ENCODE results near the gene USP44. TPM values are rescaled to one million over a fixed set of nuclear protein-coding genes. Genes with fewer than 3 reads are reported as not detected.

Gene USP44
- total RNA-seq, 1 experiment from 2014 or later, result 0.11 TPM

- Histone ChIP-seq H3K9me2 (replicated peaks; ENCODE audit: insufficient read depth, low read length) (no peaks in the 10 kb centered on the region), H3K27ac (ENCODE audit: low read length) (peak overlapping the region; percentile 63; the same call in 1 of the 2 replicates), H3K4me1 (ENCODE audit: low read length) (peaks cover 58% of the 10 kb centered on the region), H3K9ac (ENCODE audit: low read length) (no peak overlapping the region), H3K4me2 (ENCODE audit: low read depth, low read length, poor library complexity, severe bottlenecking) (no peak overlapping the region), H3K79me2 (ENCODE audit: low read length) (peaks cover 99% of the 10 kb centered on the region), H3K27me3 (ENCODE audit: low read length) (no peaks in the 10 kb centered on the region), H3K9me3 (ENCODE audit: low read length) (no peaks in the 10 kb centered on the region), H4K20me1 (ENCODE audit: insufficient read depth, low read depth, low read length) (peaks cover 73% of the 10 kb centered on the region), H3K36me3 (ENCODE audit: insufficient read depth, low read length) (peaks cover 87% of the 10 kb centered on the region), H3K4me3 (ENCODE audit: low read length) (no peak overlapping the region), H2AFZ (ENCODE audit: low read length) (no peak overlapping the region)
- no peak for DNase-seq
Observed at GRCh38 chr12:95481888-95482287, 69.4 kb downstream of the USP44 start.

GRCh38 chr12:95481072-95481471 lies 70.2 kb downstream of the USP44 start:
- H3K4me2 ChIP-seq (ENCODE audit: low read depth, low read length, poor library complexity, severe bottlenecking), result peak overlapping the region; percentile 17
- no peaks in the 10 kb centered on the region for H3K27me3 ChIP-seq (ENCODE audit: low read length)
- no peak for DNase-seq
- H3K9me2 ChIP-seq (replicated peaks; ENCODE audit: insufficient read depth, low read length), result no peaks in the 10 kb centered on the region
- H3K27ac ChIP-seq (ENCODE audit: low read length), result peak overlapping the region; percentile 63
- no peak overlapping the region for H2AFZ ChIP-seq (ENCODE audit: low read length)
- peaks cover 88% of the 10 kb centered on the region for H3K36me3 ChIP-seq (ENCODE audit: insufficient read depth, low read length)
- no peak overlapping the region for H3K9ac ChIP-seq (ENCODE audit: low read length)
- H4K20me1 ChIP-seq (ENCODE audit: insufficient read depth, low read depth, low read length), result peaks cover 70% of the 10 kb centered on the region
- H3K79me2 ChIP-seq (ENCODE audit: low read length), result peaks cover 99% of the 10 kb centered on the region
- no peak overlapping the region for H3K4me3 ChIP-seq (ENCODE audit: low read length)
- peaks cover 66% of the 10 kb centered on the region for H3K4me1 ChIP-seq (ENCODE audit: low read length)
- no peaks in the 10 kb centered on the region for H3K9me3 ChIP-seq (ENCODE audit: low read length)

- Histone ChIP-seq H3K27me3 (ENCODE audit: low read length) (no peaks in the 10 kb centered on the region), H3K27ac (ENCODE audit: low read length) (peak overlapping the region; percentile 63), H3K79me2 (ENCODE audit: low read length) (peaks cover 100% of the 10 kb centered on the region), H3K9me3 (ENCODE audit: low read length) (no peaks in the 10 kb centered on the region), H3K36me3 (ENCODE audit: insufficient read depth, low read length) (peaks cover 90% of the 10 kb centered on the region), H4K20me1 (ENCODE audit: insufficient read depth, low read depth, low read length) (peaks cover 70% of the 10 kb centered on the region), H2AFZ (ENCODE audit: low read length) (no peak overlapping the region), H3K4me1 (ENCODE audit: low read length) (peaks cover 73% of the 10 kb centered on the region), H3K9me2 (replicated peaks; ENCODE audit: insufficient read depth, low read length) (no peaks in the 10 kb centered on the region), H3K4me2 (ENCODE audit: low read depth, low read length, poor library complexity, severe bottlenecking) (peak overlapping the region; percentile 13), H3K9ac (ENCODE audit: low read length) (no peak overlapping the region), H3K4me3 (ENCODE audit: low read length) (no peak overlapping the region)
- DNase-seq, result no peak
Observed at GRCh38 chr12:95480230-95480629, 71.0 kb downstream of the USP44 start.

GRCh38 chr12:95474660-95474958 lies 76.7 kb downstream of the USP44 start:
- Histone ChIP-seq H4K20me1 (ENCODE audit: insufficient read depth, low read depth, low read length) (peaks cover 20% of the 10 kb centered on the region), H3K27ac (ENCODE audit: low read length) (peak overlapping the region; percentile 97), H3K9ac (ENCODE audit: low read length) (peak overlapping the region; percentile 100), H3K9me2 (replicated peaks; ENCODE audit: insufficient read depth, low read length) (no peaks in the 10 kb centered on the region), H3K4me3 (ENCODE audit: low read length) (peak overlapping the region; percentile 81), H3K27me3 (ENCODE audit: low read length) (no peaks in the 10 kb centered on the region), H3K4me2 (ENCODE audit: low read depth, low read length, poor library complexity, severe bottlenecking) (peak overlapping the region; percentile 90), H2AFZ (ENCODE audit: low read length) (no peak overlapping the region), H3K9me3 (ENCODE audit: low read length) (no peaks in the 10 kb centered on the region), H3K79me2 (ENCODE audit: low read length) (peaks cover 75% of the 10 kb centered on the region), H3K36me3 (ENCODE audit: insufficient read depth, low read length) (peaks cover 55% of the 10 kb centered on the region), H3K4me1 (ENCODE audit: low read length) (peaks cover 55% of the 10 kb centered on the region)
- DNase-seq, result peak; percentile 79

- Histone ChIP-seq H3K4me3 (ENCODE audit: low read length) (peak within 1 kb of the TSS; percentile 81), H3K36me3 (ENCODE audit: insufficient read depth, low read length) (peaks cover 51% of the 10 kb centered on the region), H4K20me1 (ENCODE audit: insufficient read depth, low read depth, low read length) (peaks cover 17% of the 10 kb centered on the region), H3K9ac (ENCODE audit: low read length) (peak within 1 kb of the TSS; percentile 100), H3K9me2 (replicated peaks; ENCODE audit: insufficient read depth, low read length) (no peaks in the 10 kb centered on the region), H3K79me2 (ENCODE audit: low read length) (peaks cover 69% of the 10 kb centered on the region), H3K9me3 (ENCODE audit: low read length) (no peaks in the 10 kb centered on the region), H3K27me3 (ENCODE audit: low read length) (no peaks in the 10 kb centered on the region), H2AFZ (ENCODE audit: low read length) (no peak within 1 kb of the TSS), H3K4me1 (ENCODE audit: low read length) (peaks cover 51% of the 10 kb centered on the region), H3K4me2 (ENCODE audit: low read depth, low read length, poor library complexity, severe bottlenecking) (peak within 1 kb of the TSS; percentile 90), H3K27ac (ENCODE audit: low read length) (peak within 1 kb of the TSS; percentile 97)
- DNase-seq, result peak; percentile 99
Observed at GRCh38 chr12:95473884-95474659, 77.2 kb downstream of the USP44 start, which contains the start of gene METAP2. METAP2 (plus strand) TSS chr12:95474152; CDS start chr12:95474180, 28 bp downstream.

- Histone ChIP-seq H3K4me3 (ENCODE audit: low read length) (peak overlapping the region; percentile 81), H3K9me2 (replicated peaks; ENCODE audit: insufficient read depth, low read length) (no peaks in the 10 kb centered on the region), H3K27me3 (ENCODE audit: low read length) (no peaks in the 10 kb centered on the region), H3K9ac (ENCODE audit: low read length) (peak overlapping the region; percentile 100), H3K4me1 (ENCODE audit: low read length) (peaks cover 43% of the 10 kb centered on the region), H3K79me2 (ENCODE audit: low read length) (peaks cover 62% of the 10 kb centered on the region), H4K20me1 (ENCODE audit: insufficient read depth, low read depth, low read length) (peaks cover 10% of the 10 kb centered on the region; the same call in 1 of the 2 replicates), H3K27ac (ENCODE audit: low read length) (peak overlapping the region; percentile 97), H2AFZ (ENCODE audit: low read length) (no peak overlapping the region), H3K4me2 (ENCODE audit: low read depth, low read length, poor library complexity, severe bottlenecking) (peak overlapping the region; percentile 90), H3K9me3 (ENCODE audit: low read length) (no peaks in the 10 kb centered on the region), H3K36me3 (ENCODE audit: insufficient read depth, low read length) (peaks cover 44% of the 10 kb centered on the region)
- peak; percentile 83 for DNase-seq
Observed at GRCh38 chr12:95473231-95473883, 77.9 kb downstream of the USP44 start.

- Histone ChIP-seq H3K4me2 (ENCODE audit: low read depth, low read length, poor library complexity, severe bottlenecking) (no peak overlapping the region), H3K27ac (ENCODE audit: low read length) (no peak overlapping the region), H2AFZ (ENCODE audit: low read length) (no peak overlapping the region), H3K27me3 (ENCODE audit: low read length) (no peaks in the 10 kb centered on the region), H3K4me1 (ENCODE audit: low read length) (peaks cover 21% of the 10 kb centered on the region), H3K36me3 (ENCODE audit: insufficient read depth, low read length) (peaks cover 13% of the 10 kb centered on the region), H3K9me2 (replicated peaks; ENCODE audit: insufficient read depth, low read length) (no peaks in the 10 kb centered on the region), H4K20me1 (ENCODE audit: insufficient read depth, low read depth, low read length) (no peaks in the 10 kb centered on the region), H3K9me3 (ENCODE audit: low read length) (no peaks in the 10 kb centered on the region), H3K79me2 (ENCODE audit: low read length) (peaks cover 31% of the 10 kb centered on the region), H3K9ac (ENCODE audit: low read length) (no peak overlapping the region), H3K4me3 (ENCODE audit: low read length) (no peak overlapping the region)
- DNase-seq, result no peak
Observed at GRCh38 chr12:95470300-95470699, 81.0 kb downstream of the USP44 start.

Data from Karpas-422 (cell line).